ENCODE data around the gene ABTB1.
A peak's percentile ranks its signal among the peaks of the same experiment; 100 is the strongest.

ABTB1 gene

DNA sequence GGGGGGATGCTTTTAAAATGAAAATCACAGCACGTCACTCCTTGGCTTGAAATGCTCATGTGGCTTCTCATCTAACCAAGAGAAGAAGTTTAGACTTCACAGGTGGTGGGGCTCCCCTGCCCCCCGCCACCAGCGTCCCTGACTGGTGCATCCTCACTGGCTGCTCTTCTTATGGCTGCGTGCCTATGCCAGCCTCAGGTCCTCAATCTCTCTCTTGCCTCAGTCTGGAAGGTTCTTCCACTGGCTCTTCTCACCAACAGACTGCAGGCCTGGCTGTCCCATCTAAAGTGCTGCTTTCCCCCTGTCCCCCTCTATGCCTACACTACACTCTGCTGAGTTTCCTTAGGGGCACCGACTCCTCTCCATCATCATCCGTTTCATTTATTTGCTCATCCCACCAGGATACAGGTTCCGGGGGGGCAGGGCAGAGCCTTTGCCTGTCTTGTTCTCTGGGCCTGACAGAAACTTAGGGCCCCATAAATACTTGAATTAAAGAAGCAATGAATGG is 20.6 kb downstream of the ABTB1 start:
- no peak for TF ChIP-seq ZFX (IDR thresholded peaks at IDR 0.05; ENCODE audit: borderline replicate concordance)
- TF ChIP-seq, protein P1, sequence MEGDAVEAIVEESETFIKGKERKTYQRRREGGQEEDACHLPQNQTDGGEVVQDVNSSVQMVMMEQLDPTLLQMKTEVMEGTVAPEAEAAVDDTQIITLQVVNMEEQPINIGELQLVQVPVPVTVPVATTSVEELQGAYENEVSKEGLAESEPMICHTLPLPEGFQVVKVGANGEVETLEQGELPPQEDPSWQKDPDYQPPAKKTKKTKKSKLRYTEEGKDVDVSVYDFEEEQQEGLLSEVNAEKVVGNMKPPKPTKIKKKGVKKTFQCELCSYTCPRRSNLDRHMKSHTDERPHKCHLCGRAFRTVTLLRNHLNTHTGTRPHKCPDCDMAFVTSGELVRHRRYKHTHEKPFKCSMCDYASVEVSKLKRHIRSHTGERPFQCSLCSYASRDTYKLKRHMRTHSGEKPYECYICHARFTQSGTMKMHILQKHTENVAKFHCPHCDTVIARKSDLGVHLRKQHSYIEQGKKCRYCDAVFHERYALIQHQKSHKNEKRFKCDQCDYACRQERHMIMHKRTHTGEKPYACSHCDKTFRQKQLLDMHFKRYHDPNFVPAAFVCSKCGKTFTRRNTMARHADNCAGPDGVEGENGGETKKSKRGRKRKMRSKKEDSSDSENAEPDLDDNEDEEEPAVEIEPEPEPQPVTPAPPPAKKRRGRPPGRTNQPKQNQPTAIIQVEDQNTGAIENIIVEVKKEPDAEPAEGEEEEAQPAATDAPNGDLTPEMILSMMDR (IDR thresholded peaks at IDR 0.05) = no peak
- no peak overlapping the region for H3K27ac ChIP-seq

DNA sequence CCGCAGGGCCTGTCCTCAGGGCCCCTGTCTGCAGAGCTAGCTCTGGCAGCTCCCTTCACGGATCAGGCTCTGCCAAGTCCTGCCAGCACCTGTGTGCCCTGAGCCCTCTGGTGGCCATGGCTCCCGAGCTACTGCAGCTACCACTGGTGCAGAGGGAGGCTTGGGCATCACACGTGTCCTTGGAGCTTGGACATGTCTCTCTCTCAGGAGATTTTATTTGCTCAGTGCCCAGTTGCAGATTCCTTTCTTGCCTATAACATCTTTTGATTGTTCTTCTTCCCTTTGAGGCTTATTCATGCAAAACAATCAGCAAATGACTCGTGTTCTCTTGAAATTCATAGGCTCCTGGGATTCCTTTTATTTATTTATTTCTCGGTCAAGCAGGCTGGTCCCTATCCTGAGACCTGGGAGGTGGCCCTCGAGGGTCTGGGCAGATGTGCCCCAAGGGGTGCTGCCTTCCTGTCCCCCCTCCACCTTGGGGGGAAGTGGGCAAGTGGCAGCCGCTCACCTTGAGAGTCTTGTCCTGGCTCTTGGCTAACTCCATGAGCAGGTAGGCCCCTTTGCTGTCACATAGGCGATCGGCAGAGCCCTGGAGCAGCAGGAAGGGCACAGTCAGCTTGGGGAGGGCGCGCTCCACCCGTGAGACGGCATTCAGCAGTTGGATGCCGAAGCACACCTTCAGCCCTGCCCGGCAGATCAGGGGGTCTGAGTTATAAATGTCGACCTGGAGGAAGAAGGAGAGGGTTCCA is 21.9 kb downstream of the ABTB1 start:
- no peak overlapping the region for H3K27ac ChIP-seq

DNA sequence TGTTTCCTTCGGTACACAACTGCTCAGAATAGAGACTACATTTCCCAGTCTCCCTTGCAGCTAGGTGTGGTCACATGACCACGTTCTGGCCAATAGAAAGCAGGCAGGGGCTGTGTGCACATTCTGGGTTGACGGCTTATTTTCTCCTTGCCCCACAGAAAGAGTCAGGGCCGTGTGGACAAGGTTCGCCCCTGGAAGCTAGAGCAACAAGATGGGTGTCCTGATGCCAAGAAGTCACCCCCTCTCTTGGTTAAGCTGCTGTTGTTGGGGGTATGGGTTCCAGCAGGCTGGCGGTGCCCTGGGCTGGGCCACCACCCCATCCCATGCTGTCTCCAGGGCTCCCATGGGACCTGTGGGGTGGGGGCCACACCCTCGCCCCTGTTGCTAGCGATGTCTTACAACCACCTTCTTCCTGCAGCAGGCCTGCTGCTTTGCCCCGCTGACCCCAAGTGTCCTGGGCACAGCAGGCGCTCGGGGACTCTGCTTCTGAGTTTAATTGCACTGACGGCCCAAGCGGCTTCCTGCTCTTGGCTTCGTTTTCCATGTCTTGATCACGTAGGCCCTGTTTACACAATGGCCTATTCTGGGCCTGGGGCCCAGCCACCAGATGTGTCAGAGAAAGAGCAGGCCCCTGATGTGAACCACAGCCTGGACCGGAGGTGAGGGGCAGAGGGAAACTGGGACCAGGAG is 24.9 kb downstream of the ABTB1 start:
- H3K27ac ChIP-seq = no peak overlapping the region
- TF ChIP-seq, protein P1 (IDR thresholded peaks at IDR 0.05) = no peak
- no peak for TF ChIP-seq ZFX (IDR thresholded peaks at IDR 0.05; ENCODE audit: borderline replicate concordance)

More for the DNA sequence above, 21.9 kb downstream of the ABTB1 start:
- TF ChIP-seq ZFX (IDR thresholded peaks at IDR 0.05; ENCODE audit: borderline replicate concordance) = no peak
- TF ChIP-seq, protein P1 (IDR thresholded peaks at IDR 0.05) = peak; percentile 70

DNA sequence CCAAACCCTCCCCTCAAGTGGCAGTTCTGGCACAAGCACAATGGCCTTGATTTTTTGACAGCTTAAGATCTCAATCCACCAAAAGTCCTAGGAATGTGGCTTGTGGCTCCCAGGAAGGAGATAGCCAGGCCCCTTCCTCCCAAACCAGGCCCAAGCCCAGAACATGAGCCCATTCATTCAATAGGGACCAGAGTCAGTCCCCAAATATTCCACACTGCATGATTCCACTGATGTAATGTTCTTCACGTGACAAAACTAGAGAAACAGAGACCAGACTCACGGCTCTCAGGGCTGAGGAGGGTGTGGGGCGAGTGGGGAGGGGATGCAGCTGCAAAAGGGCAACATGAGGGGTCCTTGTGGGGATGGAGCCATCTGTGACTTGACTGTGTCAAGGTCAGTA is 25.5 kb downstream of the ABTB1 start:
- H3K27ac ChIP-seq = no peak overlapping the region
- no peak for TF ChIP-seq ZFX (IDR thresholded peaks at IDR 0.05; ENCODE audit: borderline replicate concordance)
- TF ChIP-seq, protein P1 (IDR thresholded peaks at IDR 0.05) = no peak

DNA sequence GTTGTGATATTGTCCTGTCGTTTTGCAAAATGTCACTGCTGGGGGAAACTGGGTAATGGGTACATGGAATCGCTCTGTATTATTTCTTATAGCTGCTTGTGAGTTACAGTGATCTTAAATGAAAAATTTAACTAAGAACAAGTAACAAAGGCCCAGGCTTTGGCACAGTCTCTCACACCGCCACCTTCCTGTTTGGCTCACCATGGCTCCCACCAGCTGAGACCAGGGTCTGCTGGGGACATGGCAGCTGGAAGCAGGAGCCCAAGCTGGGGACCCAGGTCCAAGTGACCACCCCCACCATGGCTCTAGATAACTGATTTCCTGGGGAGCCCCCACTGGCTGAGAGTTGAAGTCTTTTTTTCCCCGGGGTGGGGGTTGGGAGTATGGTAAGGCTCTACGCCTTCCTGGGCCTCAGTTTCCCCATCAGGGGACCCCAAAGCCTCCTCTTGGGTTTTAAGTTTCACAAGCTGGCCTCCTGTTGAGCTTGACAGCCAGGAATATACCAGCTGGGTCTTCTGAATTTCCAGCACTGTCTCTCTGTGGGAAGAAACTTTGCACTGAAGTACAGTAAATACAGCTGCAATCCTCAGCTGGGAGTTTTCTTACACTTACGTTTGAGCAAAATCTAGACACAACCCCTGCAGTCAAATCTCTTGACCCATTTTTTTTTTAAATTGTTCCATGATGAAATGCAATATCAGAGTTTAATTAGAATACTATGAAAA is 26.1 kb downstream of the ABTB1 start:
- no peak for TF ChIP-seq ZFX (IDR thresholded peaks at IDR 0.05; ENCODE audit: borderline replicate concordance)
- TF ChIP-seq, protein P1 (IDR thresholded peaks at IDR 0.05) = no peak
- no peak overlapping the region for H3K27ac ChIP-seq

DNA sequence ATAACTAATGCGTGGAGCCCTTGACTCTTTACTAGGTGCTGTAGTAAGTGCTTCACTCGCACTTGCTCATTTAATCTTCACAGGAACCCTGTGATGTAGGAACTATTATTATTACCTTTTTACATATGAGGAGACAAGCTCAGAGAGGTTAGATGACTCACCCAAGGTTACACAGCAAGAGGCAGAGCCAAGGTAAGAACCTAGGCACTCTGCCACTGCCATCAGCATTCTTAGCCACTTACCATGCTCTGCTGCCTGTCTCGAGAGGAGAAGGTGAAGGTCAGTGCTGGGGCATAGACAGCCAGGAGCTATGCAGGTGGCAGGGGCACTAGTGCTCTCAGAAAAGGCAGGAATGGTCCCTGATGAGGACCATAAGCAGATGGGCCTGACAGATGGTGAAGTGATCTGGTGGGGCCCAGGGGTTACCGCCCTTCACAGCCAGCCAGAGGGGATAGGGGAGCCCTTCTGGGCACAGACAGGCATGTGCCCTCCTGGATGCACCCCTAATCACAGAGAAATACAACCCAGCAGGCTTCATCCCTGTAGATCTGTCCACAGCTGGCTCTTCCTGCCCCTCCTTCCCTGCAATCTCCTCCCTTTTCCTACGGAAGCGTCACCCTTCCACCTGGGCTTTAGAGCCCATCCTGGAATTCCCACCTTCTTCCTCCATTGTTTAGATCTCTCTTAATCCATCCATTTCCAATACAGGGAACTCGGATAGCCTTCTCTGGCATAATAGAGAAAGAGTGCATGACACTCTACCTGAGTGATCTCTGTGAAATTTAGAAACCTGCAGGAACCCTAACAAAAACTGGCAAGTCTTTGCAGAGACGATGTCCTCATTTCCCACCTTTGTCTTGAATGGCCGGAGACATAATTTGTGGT is 26.9 kb downstream of the ABTB1 start:
- TF ChIP-seq, protein P1 (IDR thresholded peaks at IDR 0.05) = no peak
- TF ChIP-seq ZFX (IDR thresholded peaks at IDR 0.05; ENCODE audit: borderline replicate concordance) = no peak
- H3K27ac ChIP-seq = no peak overlapping the region
